Measurements from ENCODE around the gene MTNR1A. TPM values are rescaled to one million over a fixed set of nuclear protein-coding genes. Genes with fewer than 3 reads are reported as not detected.

Gene MTNR1A
- total RNA-seq, 1 donor from 2014 or later: not detected

DNA sequence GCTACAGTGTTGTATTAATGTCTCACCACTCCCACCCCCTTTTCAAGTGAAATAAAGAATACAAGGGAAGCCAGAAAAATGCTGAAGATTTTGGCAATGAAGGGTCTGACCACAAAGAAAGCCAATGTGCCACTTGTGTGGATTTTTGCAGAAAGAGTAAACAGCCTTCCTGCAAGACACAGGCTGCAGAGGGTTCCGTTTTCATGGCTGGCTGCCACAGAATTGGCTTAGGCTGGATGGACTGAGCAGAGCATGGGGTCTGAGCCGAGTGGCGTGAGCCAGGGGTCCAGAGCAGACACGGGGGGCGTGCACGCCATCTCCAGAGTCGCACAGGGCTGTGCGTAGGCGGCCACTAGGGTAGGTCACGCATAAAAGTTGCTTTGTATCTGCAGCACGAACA is 69.2 kb downstream of the MTNR1A start:
- TF ChIP-seq CTCF (IDR thresholded peaks at IDR 0.05): no peak
- H3K4me1 Mint-ChIP-seq (ENCODE audit: unreplicated experiment): peaks cover 7% of the 10 kb centered on the region
- no peak overlapping the region for H3K27ac Mint-ChIP-seq (ENCODE audit: unreplicated experiment)
- H3K36me3 Mint-ChIP-seq (ENCODE audit: unreplicated experiment): no peaks in the 10 kb centered on the region
- peaks cover 10% of the 10 kb centered on the region for H3K27me3 Mint-ChIP-seq (ENCODE audit: unreplicated experiment)
- no peak for DNase-seq (ENCODE audit: extremely low spot score, unreplicated experiment)
- H3K4me3 Mint-ChIP-seq (ENCODE audit: unreplicated experiment): peak overlapping the region; percentile 31
- H3K9me3 Mint-ChIP-seq (ENCODE audit: unreplicated experiment): peaks cover 9% of the 10 kb centered on the region

DNA sequence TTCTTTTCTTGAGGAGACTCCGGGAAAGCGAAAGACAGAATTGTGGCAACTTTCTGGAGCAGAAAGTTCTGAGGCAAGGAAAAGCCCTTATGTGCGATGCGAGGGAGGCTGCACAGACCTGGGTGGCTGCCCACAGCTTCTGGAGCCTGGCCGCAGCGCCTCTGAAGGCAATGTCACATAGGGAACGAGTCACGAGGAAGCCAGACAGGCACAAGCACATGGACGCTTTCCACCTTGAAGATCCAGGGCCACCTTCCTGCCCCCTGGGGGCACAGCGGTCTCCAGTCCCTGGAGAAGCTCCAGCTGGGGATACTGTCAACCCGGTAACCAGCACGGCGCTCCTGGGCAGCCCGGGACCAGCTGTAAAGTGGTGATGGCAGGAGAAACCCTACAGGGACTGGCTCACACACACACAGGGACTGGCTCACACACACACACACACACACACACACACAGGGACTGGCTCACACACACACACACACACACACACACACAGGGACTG is 69.8 kb downstream of the MTNR1A start:
- Mint-ChIP-seq H3K4me1 (ENCODE audit: unreplicated experiment) (peaks cover 7% of the 10 kb centered on the region), H3K27me3 (ENCODE audit: unreplicated experiment) (peaks cover 11% of the 10 kb centered on the region), H3K27ac (ENCODE audit: unreplicated experiment) (no peak overlapping the region), H3K36me3 (ENCODE audit: unreplicated experiment) (no peaks in the 10 kb centered on the region), H3K4me3 (ENCODE audit: unreplicated experiment) (no peak overlapping the region), H3K9me3 (ENCODE audit: unreplicated experiment) (peaks cover 8% of the 10 kb centered on the region)
- no peak for TF ChIP-seq CTCF (IDR thresholded peaks at IDR 0.05)
- no peak for DNase-seq (ENCODE audit: extremely low spot score, unreplicated experiment)

DNA sequence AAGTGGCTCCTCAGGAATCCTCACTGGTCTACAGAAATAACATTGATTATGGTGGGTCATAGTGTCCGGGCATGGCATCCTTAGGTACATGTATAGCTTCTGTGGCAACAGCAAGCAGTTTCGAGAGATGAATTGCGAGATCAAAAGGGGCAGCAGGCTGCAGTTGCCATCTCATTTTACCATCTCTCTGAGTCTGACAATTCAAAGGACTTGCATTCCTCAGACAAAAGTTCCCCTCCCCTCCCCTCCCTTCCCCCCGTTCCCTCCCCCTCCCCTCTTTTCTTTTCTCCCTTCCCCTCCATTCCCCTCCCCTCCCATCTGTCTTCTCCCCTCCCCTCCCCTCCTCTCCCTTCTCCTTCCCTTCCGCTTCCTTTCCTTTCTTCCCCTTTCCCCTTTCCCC is 70.2 kb downstream of the MTNR1A start:
- H3K4me3 Mint-ChIP-seq (ENCODE audit: unreplicated experiment): no peak overlapping the region
- peaks cover 15% of the 10 kb centered on the region for H3K27me3 Mint-ChIP-seq (ENCODE audit: unreplicated experiment)
- no peak overlapping the region for H3K27ac Mint-ChIP-seq (ENCODE audit: unreplicated experiment)
- TF ChIP-seq CTCF (IDR thresholded peaks at IDR 0.05): no peak
- no peaks in the 10 kb centered on the region for H3K36me3 Mint-ChIP-seq (ENCODE audit: unreplicated experiment)
- peaks cover 4% of the 10 kb centered on the region for H3K9me3 Mint-ChIP-seq (ENCODE audit: unreplicated experiment)
- H3K4me1 Mint-ChIP-seq (ENCODE audit: unreplicated experiment): peaks cover 7% of the 10 kb centered on the region
- DNase-seq (ENCODE audit: extremely low spot score, unreplicated experiment): no peak

DNA sequence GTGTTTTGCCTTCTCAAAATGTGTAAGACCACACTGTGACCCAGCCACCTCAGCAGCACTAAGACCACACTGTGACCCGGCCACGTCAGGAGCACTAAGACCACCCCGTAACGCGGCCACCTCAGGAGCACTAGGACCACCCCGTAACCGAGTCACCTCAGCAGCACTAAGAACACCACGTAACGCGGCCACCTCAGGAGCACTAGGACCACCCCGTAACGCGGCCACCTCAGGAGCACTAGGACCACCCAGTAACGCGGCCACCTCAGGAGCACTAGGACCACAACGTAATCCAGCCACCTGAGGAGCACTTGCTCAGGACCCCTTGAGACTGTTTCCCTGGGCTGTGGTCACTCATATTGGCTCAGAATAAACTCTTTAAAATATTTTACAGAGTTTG is 71.7 kb downstream of the MTNR1A start:
- Mint-ChIP-seq H3K27me3 (ENCODE audit: unreplicated experiment) (peaks cover 15% of the 10 kb centered on the region), H3K4me3 (ENCODE audit: unreplicated experiment) (no peak overlapping the region), H3K36me3 (ENCODE audit: unreplicated experiment) (no peaks in the 10 kb centered on the region), H3K4me1 (ENCODE audit: unreplicated experiment) (peaks cover 7% of the 10 kb centered on the region), H3K27ac (ENCODE audit: unreplicated experiment) (no peak overlapping the region), H3K9me3 (ENCODE audit: unreplicated experiment) (no peaks in the 10 kb centered on the region)
- no peak for DNase-seq (ENCODE audit: extremely low spot score, unreplicated experiment)
- no peak for TF ChIP-seq CTCF (IDR thresholded peaks at IDR 0.05)

Other genes starting within 250 kb of the MTNR1A start
- 395 and 408 TPM in 2 replicates for gene FAT1, start 168.3 kb upstream of the MTNR1A start, total RNA-seq

All from osteocyte (in vitro differentiated cells).